ENCODE results near the gene ZFYVE16.

Gene ZFYVE16

DNA sequence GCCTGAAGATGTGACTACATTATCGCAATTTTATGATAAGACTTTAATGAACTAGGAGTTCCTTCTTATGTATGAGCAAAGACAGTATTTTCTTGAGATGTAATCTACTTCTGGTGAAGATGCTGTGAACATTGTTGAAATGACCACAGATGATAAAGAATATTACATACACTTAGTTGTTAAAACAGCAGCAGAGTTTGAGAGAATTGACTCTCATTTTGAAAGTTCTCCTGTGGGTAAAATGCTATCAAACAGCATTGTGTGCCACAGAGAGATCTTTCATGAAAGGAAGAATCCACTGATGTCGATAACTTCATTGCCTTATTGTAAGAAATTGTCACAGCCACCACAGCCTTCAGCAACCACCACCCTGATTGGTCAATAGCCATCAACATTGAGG lies 88.0 kb downstream of the ZFYVE16 start:
- H3K27me3 ChIP-seq (replicated peaks; ENCODE audit: control insufficient read depth, insufficient read depth, low read length): no peaks in the 10 kb centered on the region
- TF ChIP-seq, protein P1, sequence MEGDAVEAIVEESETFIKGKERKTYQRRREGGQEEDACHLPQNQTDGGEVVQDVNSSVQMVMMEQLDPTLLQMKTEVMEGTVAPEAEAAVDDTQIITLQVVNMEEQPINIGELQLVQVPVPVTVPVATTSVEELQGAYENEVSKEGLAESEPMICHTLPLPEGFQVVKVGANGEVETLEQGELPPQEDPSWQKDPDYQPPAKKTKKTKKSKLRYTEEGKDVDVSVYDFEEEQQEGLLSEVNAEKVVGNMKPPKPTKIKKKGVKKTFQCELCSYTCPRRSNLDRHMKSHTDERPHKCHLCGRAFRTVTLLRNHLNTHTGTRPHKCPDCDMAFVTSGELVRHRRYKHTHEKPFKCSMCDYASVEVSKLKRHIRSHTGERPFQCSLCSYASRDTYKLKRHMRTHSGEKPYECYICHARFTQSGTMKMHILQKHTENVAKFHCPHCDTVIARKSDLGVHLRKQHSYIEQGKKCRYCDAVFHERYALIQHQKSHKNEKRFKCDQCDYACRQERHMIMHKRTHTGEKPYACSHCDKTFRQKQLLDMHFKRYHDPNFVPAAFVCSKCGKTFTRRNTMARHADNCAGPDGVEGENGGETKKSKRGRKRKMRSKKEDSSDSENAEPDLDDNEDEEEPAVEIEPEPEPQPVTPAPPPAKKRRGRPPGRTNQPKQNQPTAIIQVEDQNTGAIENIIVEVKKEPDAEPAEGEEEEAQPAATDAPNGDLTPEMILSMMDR (IDR thresholded peaks at IDR 0.05; ENCODE audit: insufficient read depth, low read length, poor library complexity, severe bottlenecking): no peak
- DNase-seq (ENCODE audit: extremely low read depth, insufficient read length): no peak
- H3K4me3 ChIP-seq (replicated peaks; ENCODE audit: low read depth, low read length): no peak overlapping the region
- H3K36me3 ChIP-seq (ENCODE audit: control insufficient read depth, insufficient read depth, low read length): no peaks in the 10 kb centered on the region

- Histone ChIP-seq H3K4me3 (replicated peaks; ENCODE audit: low read depth, low read length) (no peak overlapping the region), H3K27me3 (replicated peaks; ENCODE audit: control insufficient read depth, insufficient read depth, low read length) (no peaks in the 10 kb centered on the region), H3K36me3 (ENCODE audit: control insufficient read depth, insufficient read depth, low read length) (no peaks in the 10 kb centered on the region)
- DNase-seq (ENCODE audit: extremely low read depth, insufficient read length): no peak
- TF ChIP-seq, protein P1 (IDR thresholded peaks at IDR 0.05; ENCODE audit: insufficient read depth, low read length, poor library complexity, severe bottlenecking): no peak
Observed at GRCh38 chr5:80502800-80503199, 94.9 kb downstream of the ZFYVE16 start.

GRCh38 chr5:80503641-80504040 lies 95.8 kb downstream of the ZFYVE16 start:
- Histone ChIP-seq H3K27me3 (replicated peaks; ENCODE audit: control insufficient read depth, insufficient read depth, low read length) (no peaks in the 10 kb centered on the region), H3K36me3 (ENCODE audit: control insufficient read depth, insufficient read depth, low read length) (no peaks in the 10 kb centered on the region), H3K4me3 (replicated peaks; ENCODE audit: low read depth, low read length) (no peak overlapping the region)
- TF ChIP-seq, protein P1 (IDR thresholded peaks at IDR 0.05; ENCODE audit: insufficient read depth, low read length, poor library complexity, severe bottlenecking): no peak
- DNase-seq (ENCODE audit: extremely low read depth, insufficient read length): no peak

DNA sequence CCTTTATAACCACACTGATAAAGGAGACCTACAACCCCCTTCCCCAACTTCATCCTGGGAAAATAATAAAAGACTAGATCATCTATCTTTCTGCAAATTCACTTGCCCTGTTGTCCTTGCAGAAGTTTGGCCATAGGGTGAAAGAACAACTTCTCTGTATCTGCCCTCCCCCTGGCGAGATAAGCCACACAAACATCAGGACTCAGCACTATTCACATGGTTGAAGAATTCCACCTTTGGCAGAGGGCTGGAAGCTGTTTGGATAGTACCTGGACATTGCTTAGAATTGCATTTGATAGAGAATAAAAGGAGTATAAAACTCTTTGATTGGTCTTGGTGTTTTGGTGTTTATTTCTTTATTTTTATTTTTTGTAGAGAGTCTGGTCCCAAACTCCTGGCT lies 97.0 kb downstream of the ZFYVE16 start:
- TF ChIP-seq, protein P1 (IDR thresholded peaks at IDR 0.05; ENCODE audit: insufficient read depth, low read length, poor library complexity, severe bottlenecking): no peak

DNA sequence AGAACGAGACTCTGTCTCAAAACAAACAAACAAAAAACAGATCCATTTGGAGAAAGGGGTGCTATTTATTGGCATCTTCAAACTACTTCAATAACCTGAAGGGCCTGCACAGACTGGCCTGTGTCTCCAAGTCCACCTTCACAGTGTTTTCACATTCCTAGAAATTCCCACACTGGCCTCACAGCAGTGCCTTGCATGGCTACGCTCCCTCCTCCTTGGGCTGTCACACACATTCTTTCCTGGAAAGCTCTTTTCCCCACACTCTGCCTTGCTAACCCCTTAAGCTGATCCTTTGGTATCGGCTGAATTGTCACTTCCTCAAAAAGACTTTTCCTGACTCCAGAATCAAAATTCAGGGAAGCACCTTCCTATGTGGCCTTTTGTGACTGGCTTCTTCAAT lies 99.8 kb downstream of the ZFYVE16 start:
- Histone ChIP-seq H3K27me3 (replicated peaks; ENCODE audit: control insufficient read depth, insufficient read depth, low read length) (no peaks in the 10 kb centered on the region), H3K4me3 (replicated peaks; ENCODE audit: low read depth, low read length) (no peak overlapping the region), H3K36me3 (ENCODE audit: control insufficient read depth, insufficient read depth, low read length) (no peaks in the 10 kb centered on the region)
- TF ChIP-seq, protein P1 (IDR thresholded peaks at IDR 0.05; ENCODE audit: insufficient read depth, low read length, poor library complexity, severe bottlenecking): no peak
- DNase-seq (ENCODE audit: extremely low read depth, insufficient read length): no peak

More for the DNA sequence above, 97.0 kb downstream of the ZFYVE16 start:
- Histone ChIP-seq H3K4me3 (replicated peaks; ENCODE audit: low read depth, low read length) (no peak overlapping the region), H3K36me3 (ENCODE audit: control insufficient read depth, insufficient read depth, low read length) (no peaks in the 10 kb centered on the region), H3K27me3 (replicated peaks; ENCODE audit: control insufficient read depth, insufficient read depth, low read length) (no peaks in the 10 kb centered on the region)
- DNase-seq (ENCODE audit: extremely low read depth, insufficient read length): no peak

DNA sequence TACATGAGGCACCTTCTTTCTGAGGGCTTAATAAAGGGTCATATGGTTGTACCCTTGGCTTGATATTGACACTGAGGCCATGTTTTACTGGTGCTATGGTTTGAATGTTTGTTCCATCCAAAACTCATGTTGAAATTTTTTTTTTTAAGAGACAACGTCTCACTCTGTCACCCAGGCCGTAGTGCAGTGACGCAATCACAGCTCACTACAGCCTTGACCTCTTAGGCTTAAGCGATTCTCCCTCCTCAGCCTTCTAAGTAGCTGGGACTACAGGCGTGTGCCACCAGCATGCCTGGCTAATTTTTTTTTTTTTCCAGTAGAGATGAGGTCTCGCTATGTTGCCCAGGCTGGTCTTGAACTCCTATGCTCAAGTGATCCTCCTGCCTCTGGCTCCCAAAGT lies 101.0 kb downstream of the ZFYVE16 start:
- DNase-seq (ENCODE audit: extremely low read depth, insufficient read length): no peak
- no peaks in the 10 kb centered on the region for H3K27me3 ChIP-seq (replicated peaks; ENCODE audit: control insufficient read depth, insufficient read depth, low read length)
- TF ChIP-seq, protein P1 (IDR thresholded peaks at IDR 0.05; ENCODE audit: insufficient read depth, low read length, poor library complexity, severe bottlenecking): no peak
- H3K4me3 ChIP-seq (replicated peaks; ENCODE audit: low read depth, low read length): no peak overlapping the region
- H3K36me3 ChIP-seq (ENCODE audit: control insufficient read depth, insufficient read depth, low read length): no peaks in the 10 kb centered on the region

All from GM06990 (cell line).